H54 (cell line): Measurements from ENCODE around the gene YPEL5.

Experiments
- DNase-seq: peaks from one replicate; pipeline ENCODE4 v3.0.0; 2011; ENCODE audit warnings: low spot score, mixed read lengths; ENCODE audit not compliant: insufficient read length
- FAIRE-seq: peaks from 3 replicates; lab custom pipeline; 2011; peaks lifted over from hg19 to GRCh38; lab: Jason Lieb, UNC
- POLR2A ChIP-seq: IDR thresholded peaks from 2 replicates; pipeline ENCODE4 v1.6.1; 2011; ENCODE audit warnings: low read depth, mild to moderate bottlenecking, low read length

The YPEL5 gene

GRCh38 chr2:30147715-30148610 is 1.2 kb downstream of the YPEL5 start:
- no peak for TF ChIP-seq POLR2A
- FAIRE-seq (no peak), DNase-seq (peak; percentile 68)

- TF ChIP-seq POLR2A: no peak
- no peak for FAIRE-seq
- DNase-seq: no peak
Measured at GRCh38 chr2:30148850-30149249, 2.0 kb downstream of the YPEL5 start.

DNA sequence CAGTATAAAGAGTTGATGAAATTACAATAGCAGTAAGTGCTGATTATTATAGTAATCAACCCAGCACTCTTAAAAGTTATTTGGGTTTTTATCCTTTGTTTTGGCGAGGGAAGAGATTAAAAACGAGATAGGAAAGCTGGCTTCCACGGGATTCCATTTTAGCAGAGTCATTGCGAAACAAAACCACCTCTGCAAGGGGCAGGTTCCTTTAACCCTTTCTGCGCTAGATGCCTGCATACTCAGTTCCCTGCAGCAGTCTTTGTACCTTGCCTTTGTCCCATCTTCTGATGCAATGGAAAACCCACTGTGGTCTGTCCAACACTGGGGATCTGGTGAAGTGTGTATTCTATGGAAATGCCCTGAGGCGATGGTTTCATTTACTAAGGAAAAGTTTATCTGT is 2.7 kb downstream of the YPEL5 start:
- TF ChIP-seq POLR2A: no peak
- FAIRE-seq: no peak
- DNase-seq: no peak

DNA sequence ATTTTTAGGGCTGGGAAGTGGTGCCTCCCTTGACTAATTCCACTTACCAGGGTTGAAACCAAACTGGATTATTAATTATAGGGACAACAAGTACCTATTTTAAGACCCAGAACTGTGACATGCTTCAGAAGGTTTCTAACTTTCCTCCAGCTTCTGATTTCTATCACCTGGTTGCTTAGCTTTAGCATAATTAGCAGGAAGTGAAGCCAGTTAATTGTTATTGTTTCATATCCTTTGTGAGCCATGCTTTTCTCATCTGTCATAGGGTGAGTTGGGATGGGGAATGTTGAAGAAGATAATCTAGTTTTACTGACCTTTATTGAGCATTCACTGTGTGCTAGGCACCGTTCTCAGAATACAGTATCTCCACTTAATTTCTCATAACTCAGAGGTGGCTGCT is 3.2 kb downstream of the YPEL5 start:
- TF ChIP-seq POLR2A: no peak
- no peak for DNase-seq
- FAIRE-seq: no peak

DNA sequence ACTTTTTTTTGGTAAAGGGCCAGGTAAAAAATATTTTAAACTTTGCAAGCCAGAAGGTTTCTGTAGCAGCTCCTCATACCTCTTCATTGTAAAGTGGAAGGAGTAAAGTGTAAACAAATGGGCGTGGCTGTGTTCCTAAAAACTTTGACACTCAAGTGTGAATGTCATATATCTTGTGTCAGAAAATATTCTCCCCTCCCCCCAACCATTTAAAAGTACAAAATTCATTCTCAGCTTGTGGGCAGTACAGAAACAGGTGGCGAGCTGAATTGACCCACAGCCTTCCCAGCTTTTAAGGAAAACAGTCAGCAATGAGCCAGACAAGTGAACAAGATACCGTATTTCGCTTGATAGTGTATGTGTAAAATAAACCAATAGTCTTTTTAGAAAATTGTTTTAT is 4.0 kb downstream of the YPEL5 start:
- FAIRE-seq (no peak), DNase-seq (no peak)
- no peak for TF ChIP-seq POLR2A

DNA sequence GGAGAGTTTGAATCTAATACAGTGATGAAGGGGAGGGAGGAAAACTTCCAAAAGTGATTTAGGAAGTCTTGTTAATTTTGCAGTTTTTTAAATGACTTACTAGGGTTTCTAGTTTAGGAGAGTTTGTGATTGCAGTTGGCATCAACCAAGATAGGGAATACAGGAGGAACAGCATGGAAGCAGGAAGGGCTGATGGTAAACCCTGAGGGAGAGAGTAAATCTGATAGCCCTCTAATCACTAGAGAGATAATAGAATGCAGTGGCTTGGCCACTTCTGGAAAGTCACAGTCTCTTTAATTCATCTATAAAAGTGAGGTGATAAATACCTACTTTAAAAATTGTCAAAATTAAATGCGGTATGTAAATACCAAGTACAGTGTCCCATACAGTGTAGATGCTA is 5.6 kb downstream of the YPEL5 start:
- FAIRE-seq: no peak
- TF ChIP-seq POLR2A: no peak

DNA sequence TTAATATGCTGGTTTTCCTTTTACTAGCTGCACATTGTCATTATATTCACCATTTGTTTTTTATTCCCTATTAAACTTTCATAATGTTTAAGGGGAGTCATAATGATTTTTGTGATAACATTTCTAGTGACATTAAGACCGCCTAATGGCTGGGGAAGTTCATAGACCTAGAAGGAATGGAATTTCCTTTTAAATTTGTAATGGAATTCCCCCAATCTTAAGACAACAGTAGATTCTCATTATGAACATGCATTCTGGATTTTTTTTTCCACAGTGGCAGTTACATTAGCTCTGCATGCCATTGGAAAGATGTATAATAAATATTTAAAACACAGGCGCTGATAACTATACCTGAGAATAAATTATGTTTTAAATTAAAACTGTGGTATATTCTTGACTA is 8.4 kb downstream of the YPEL5 start:
- no peak for TF ChIP-seq POLR2A
- FAIRE-seq (no peak), DNase-seq (no peak)

More for the DNA sequence above, 5.6 kb downstream of the YPEL5 start:
- no peak for DNase-seq

DNA sequence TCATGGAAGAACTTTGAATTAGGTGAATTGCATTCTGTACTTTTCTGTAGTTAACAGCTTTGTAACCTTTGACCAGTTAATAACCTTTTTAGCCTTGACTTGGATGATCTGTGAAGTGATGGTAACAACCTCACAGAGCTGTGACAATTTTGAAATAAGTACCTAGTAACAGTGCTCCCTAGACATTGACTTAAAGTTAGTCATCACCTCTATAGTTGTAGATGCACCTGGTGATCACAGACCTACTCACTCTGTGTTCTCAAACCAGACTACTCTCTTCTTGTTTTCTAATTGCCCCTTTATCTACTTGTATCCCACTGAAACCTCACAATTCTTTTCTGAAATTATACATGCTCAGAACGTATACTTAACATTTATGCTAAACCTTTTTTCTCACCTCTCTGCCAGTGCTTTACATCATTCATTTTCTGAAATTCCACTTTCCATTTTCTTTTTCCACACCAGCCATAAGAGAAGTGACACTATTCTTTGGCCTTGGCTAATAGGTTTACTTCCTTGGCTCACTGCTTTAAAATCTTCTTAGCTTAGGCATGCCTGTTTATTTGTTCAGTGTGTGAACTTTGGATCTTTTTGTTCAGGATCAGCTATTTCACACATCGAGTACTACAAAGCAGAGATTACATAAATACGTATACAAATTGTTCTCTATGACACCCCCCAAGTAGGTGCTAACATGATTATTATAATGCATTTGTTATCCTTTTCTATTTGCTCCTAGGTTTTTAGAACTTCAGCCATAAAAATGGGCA is 9.3 kb downstream of the YPEL5 start:
- no peak for TF ChIP-seq POLR2A
- DNase-seq (no peak), FAIRE-seq (no peak)

DNA sequence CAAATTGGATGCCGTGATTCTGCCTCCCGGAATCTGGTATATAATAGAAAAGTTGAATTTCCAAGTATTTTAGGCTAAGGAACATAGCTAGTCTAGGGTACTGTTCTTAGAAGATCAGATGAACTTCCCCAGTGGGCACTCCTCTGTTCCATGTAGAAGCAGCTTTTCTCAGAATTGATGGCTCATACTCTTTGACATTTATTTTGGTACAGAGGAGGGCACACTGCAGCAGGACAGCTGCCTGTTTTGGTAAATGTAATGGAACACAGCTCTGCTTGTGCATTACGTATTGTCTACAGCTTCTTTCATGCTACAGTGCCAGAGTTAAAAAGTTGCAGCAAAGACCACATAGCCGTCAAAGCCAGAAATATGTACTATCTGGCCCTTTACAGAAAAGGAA is 10.8 kb downstream of the YPEL5 start:
- no peak for DNase-seq
- no peak for TF ChIP-seq POLR2A
- FAIRE-seq: no peak

- TF ChIP-seq POLR2A: no peak
- no peak for DNase-seq
- no peak for FAIRE-seq
Measured at GRCh38 chr2:30159766-30160165, 13.0 kb downstream of the YPEL5 start.

GRCh38 chr2:30161929-30162706 is 15.3 kb downstream of the YPEL5 start:
- FAIRE-seq: no peak
- no peak for DNase-seq
- TF ChIP-seq POLR2A: no peak

- FAIRE-seq: no peak
- no peak for TF ChIP-seq POLR2A
- DNase-seq: no peak
Measured at GRCh38 chr2:30162806-30163205, 16.0 kb downstream of the YPEL5 start.

- TF ChIP-seq POLR2A: no peak
- FAIRE-seq: no peak
- DNase-seq: no peak
Measured at GRCh38 chr2:30164131-30164925, 17.5 kb downstream of the YPEL5 start.
